SK-N-SH treated with all-trans-retinoic acid at 6 μM for 48 hours (cell line): ENCODE measurements around the gene SLC22A17.

ENCODE experiments used
- ATAC-seq: fragments of 200-7000 bp; cut with Tn5 transposase; 3 replicates; pipeline ENCODE4 v1.9.1; 2020; ENCODE audit warnings: mild to moderate bottlenecking, moderate library complexity
- ARNTL ChIP-seq: fragments of 450-650 bp; formaldehyde crosslinking; IDR thresholded peaks from 2 replicates; pipeline ENCODE4 v1.5.0; 2020; ENCODE audit warnings: low read depth, mild to moderate bottlenecking, moderate library complexity, borderline replicate concordance
- BACH2 ChIP-seq: fragments of 250-450 bp; sonication (Bioruptor Pico); IDR thresholded peaks from 2 replicates; pipeline ENCODE4 v1.9.0; 2021; ENCODE audit warnings: mild to moderate bottlenecking, borderline replicate concordance
- CREB5 ChIP-seq: fragments of 250-450 bp; sonication (Bioruptor Pico); IDR thresholded peaks from 2 replicates; pipeline ENCODE4 v1.5.1; 2020; ENCODE audit warnings: low read depth, mild to moderate bottlenecking, moderate library complexity
- CSDC2 ChIP-seq: fragments of 250-450 bp; sonication (Bioruptor Pico); IDR thresholded peaks from 2 replicates; pipeline ENCODE4 v1.5.0; 2020; ENCODE audit warnings: mild to moderate bottlenecking, moderate library complexity
- CSRNP3 ChIP-seq: fragments of 250-450 bp; sonication (Bioruptor Pico); IDR thresholded peaks from 2 replicates; pipeline ENCODE4 v1.5.1; 2021; ENCODE audit warnings: mild to moderate bottlenecking, moderate library complexity
- ESRRG ChIP-seq: fragments of 250-450 bp; sonication (Bioruptor Pico); IDR thresholded peaks from 2 replicates; pipeline ENCODE4 v1.6.1; 2021; ENCODE audit warnings: mild to moderate bottlenecking
- GLIS3 ChIP-seq: fragments of 250-450 bp; sonication (Bioruptor Pico); IDR thresholded peaks from 2 replicates; pipeline ENCODE4 v1.5.0; 2020; ENCODE audit warnings: mild to moderate bottlenecking, moderate library complexity
- ISL1 ChIP-seq: fragments of 250-450 bp; sonication (Bioruptor Pico); IDR thresholded peaks from 2 replicates; pipeline ENCODE4 v2.1.2; 2022; ENCODE audit warnings: mild to moderate bottlenecking, moderate library complexity
- OSR1 ChIP-seq: fragments of 250-450 bp; sonication (Bioruptor Pico); IDR thresholded peaks from 2 replicates; pipeline ENCODE4 v1.8.0; 2022; ENCODE audit warnings: moderate library complexity, mild to moderate bottlenecking, inconsistent platforms
- PATZ1 ChIP-seq: fragments of 250-450 bp; sonication (Bioruptor Pico); IDR thresholded peaks from 2 replicates; pipeline ENCODE4 v1.8.0; 2020; ENCODE audit warnings: mild to moderate bottlenecking, moderate library complexity, borderline replicate concordance
- PPARA ChIP-seq: fragments of 250-450 bp; sonication (Bioruptor Pico); IDR thresholded peaks from 2 replicates; pipeline ENCODE4 v1.5.0; 2020; ENCODE audit warnings: mild to moderate bottlenecking, borderline replicate concordance
- RARB ChIP-seq: fragments of 250-450 bp; sonication (Bioruptor Pico); IDR thresholded peaks from 2 replicates; pipeline ENCODE4 v1.8.0; 2021; ENCODE audit warnings: mild to moderate bottlenecking, moderate library complexity
- SNAI2 ChIP-seq: fragments of 250-450 bp; sonication (Bioruptor Pico); IDR thresholded peaks from 2 replicates; pipeline ENCODE4 v1.5.0; 2020; ENCODE audit warnings: mild to moderate bottlenecking, moderate library complexity
- TCF4 ChIP-seq: fragments of 250-450 bp; sonication (Bioruptor Pico); IDR thresholded peaks from 2 replicates; pipeline ENCODE4 v1.8.0; 2021; ENCODE audit warnings: mild to moderate bottlenecking, moderate library complexity, borderline replicate concordance
- TSHZ2 ChIP-seq: fragments of 250-450 bp; sonication (Bioruptor Pico); IDR thresholded peaks from 2 replicates; pipeline ENCODE4 v1.5.0; 2020; ENCODE audit warnings: mild to moderate bottlenecking, moderate library complexity
- ZC3H10 ChIP-seq: fragments of 250-450 bp; sonication (Bioruptor Pico); IDR thresholded peaks from 2 replicates; pipeline ENCODE4 v1.5.1; 2021; ENCODE audit warnings: mild to moderate bottlenecking, moderate library complexity
- ZFP3 ChIP-seq: fragments of 250-450 bp; sonication (Bioruptor Pico); IDR thresholded peaks from 2 replicates; pipeline ENCODE4 v1.5.0; 2020; ENCODE audit warnings: mild to moderate bottlenecking, moderate library complexity
- ZFP30 ChIP-seq: fragments of 450-650 bp; formaldehyde crosslinking; IDR thresholded peaks from 2 replicates; pipeline ENCODE4 v1.5.0; 2022; ENCODE audit warnings: mild to moderate bottlenecking, moderate library complexity
- ZNF70 ChIP-seq: fragments of 450-650 bp; formaldehyde crosslinking; IDR thresholded peaks from 2 replicates; pipeline ENCODE4 v1.5.0; 2020; ENCODE audit warnings: mild to moderate bottlenecking, moderate library complexity
- ZNF8 ChIP-seq: fragments of 450-650 bp; formaldehyde crosslinking; IDR thresholded peaks from 2 replicates; pipeline ENCODE4 v1.5.0; 2020; ENCODE audit warnings: mild to moderate bottlenecking, moderate library complexity

Gene SLC22A17

GRCh38 chr14:23319746-23320583 lies 32.7 kb downstream of the SLC22A17 start:
- no peak for TF ChIP-seq GLIS3 (CRISPR knock-in tag)
- ATAC-seq = no peak

- no peak for ATAC-seq
- no peak for TF ChIP-seq ZFP30 (CRISPR knock-in tag)
- no peak for TF ChIP-seq CSRNP3
- no peak for TF ChIP-seq ARNTL (CRISPR knock-in tag)
- TF ChIP-seq ZFP3 = no peak
- no peak for TF ChIP-seq CSDC2 (CRISPR knock-in tag)
- no peak for TF ChIP-seq ZNF8
- TF ChIP-seq SNAI2 (CRISPR knock-in tag) = no peak
- TF ChIP-seq PPARA (CRISPR knock-in tag) = no peak
- TF ChIP-seq PATZ1 (CRISPR knock-in tag) = no peak
- no peak for TF ChIP-seq BACH2 (CRISPR knock-in tag)
- no peak for TF ChIP-seq TSHZ2
- TF ChIP-seq ZC3H10 (CRISPR knock-in tag) = no peak
- TF ChIP-seq OSR1 (CRISPR knock-in tag) = no peak
- no peak for TF ChIP-seq ISL1 (CRISPR knock-in tag)
- TF ChIP-seq ESRRG = no peak
- TF ChIP-seq CREB5 (CRISPR knock-in tag) = no peak
Measured at GRCh38 chr14:23316300-23316699, 36.4 kb downstream of the SLC22A17 start.

- TF ChIP-seq TCF4 (no peak), ZFP30 (CRISPR knock-in tag) (no peak), ISL1 (CRISPR knock-in tag) (no peak), RARB (no peak), SNAI2 (CRISPR knock-in tag) (no peak), ESRRG (no peak), CSRNP3 (no peak), GLIS3 (CRISPR knock-in tag) (no peak), ZFP3 (no peak), CREB5 (CRISPR knock-in tag) (no peak), ZNF70 (CRISPR knock-in tag) (no peak), PPARA (CRISPR knock-in tag) (no peak), TSHZ2 (no peak)
- no peak for ATAC-seq
Measured at GRCh38 chr14:23310546-23310945, 42.1 kb downstream of the SLC22A17 start.
